ENCODE results near the gene HNRNPC. TPM values are rescaled to one million over a fixed set of nuclear protein-coding genes. Genes with fewer than 3 reads are reported as not detected.
A peak's percentile ranks its signal among the peaks of the same experiment; 100 is the strongest.

The HNRNPC gene
- total RNA-seq, 1 donor from 2014 or later, result 669 TPM

- peaks cover 34% of the 10 kb centered on the region for H3K4me1 Mint-ChIP-seq
- peaks cover 42% of the 10 kb centered on the region for H3K36me3 Mint-ChIP-seq
- no peak overlapping the region for H3K4me3 Mint-ChIP-seq
- no peak for TF ChIP-seq CTCF (IDR thresholded peaks at IDR 0.05; ENCODE audit: unreplicated experiment)
- no peaks in the 10 kb centered on the region for H3K9me3 Mint-ChIP-seq
- DNase-seq (ENCODE audit: low spot score in 2 of 2, unreplicated experiment in 2 of 2), result no peak
- peak overlapping the region; percentile 82 for H3K27ac Mint-ChIP-seq
- H3K27me3 Mint-ChIP-seq (ENCODE audit: low read depth), result no peaks in the 10 kb centered on the region
These were observed 13.7 kb downstream of the HNRNPC start for GRCh38 chr14:21255385-21256101.

GRCh38 chr14:21252149-21252548 is 17.1 kb downstream of the HNRNPC start:
- no peak overlapping the region for H3K27ac Mint-ChIP-seq

GRCh38 chr14:21251215-21251614 is 18.0 kb downstream of the HNRNPC start:
- Mint-ChIP-seq H3K4me3 (no peak overlapping the region), H3K27ac (no peak overlapping the region), H3K36me3 (peaks cover 45% of the 10 kb centered on the region), H3K27me3 (ENCODE audit: low read depth) (no peaks in the 10 kb centered on the region), H3K9me3 (no peaks in the 10 kb centered on the region), H3K4me1 (peaks cover 21% of the 10 kb centered on the region)
- no peak for TF ChIP-seq CTCF (IDR thresholded peaks at IDR 0.05; ENCODE audit: unreplicated experiment)
- no peak for DNase-seq (ENCODE audit: low spot score in 2 of 2, unreplicated experiment in 2 of 2)

More at GRCh38 chr14:21252149-21252548, 17.1 kb downstream of the HNRNPC start:
- H3K4me1 Mint-ChIP-seq, result peaks cover 18% of the 10 kb centered on the region
- H3K27me3 Mint-ChIP-seq (ENCODE audit: low read depth), result no peaks in the 10 kb centered on the region
- no peak for DNase-seq (ENCODE audit: low spot score in 2 of 2, unreplicated experiment in 2 of 2)
- H3K9me3 Mint-ChIP-seq, result no peaks in the 10 kb centered on the region
- TF ChIP-seq CTCF (IDR thresholded peaks at IDR 0.05; ENCODE audit: unreplicated experiment), result no peak
- H3K36me3 Mint-ChIP-seq, result peaks cover 46% of the 10 kb centered on the region
- no peak overlapping the region for H3K4me3 Mint-ChIP-seq

- H3K4me3 Mint-ChIP-seq, result no peak overlapping the region
- peaks cover 13% of the 10 kb centered on the region for H3K4me1 Mint-ChIP-seq
- no peak for TF ChIP-seq CTCF (IDR thresholded peaks at IDR 0.05; ENCODE audit: unreplicated experiment)
- peaks cover 48% of the 10 kb centered on the region for H3K36me3 Mint-ChIP-seq
- no peaks in the 10 kb centered on the region for H3K9me3 Mint-ChIP-seq
- H3K27me3 Mint-ChIP-seq (ENCODE audit: low read depth), result no peaks in the 10 kb centered on the region
- H3K27ac Mint-ChIP-seq, result peak overlapping the region; percentile 25
- no peak for DNase-seq (ENCODE audit: low spot score in 2 of 2, unreplicated experiment in 2 of 2)
These were observed 20.4 kb downstream of the HNRNPC start for GRCh38 chr14:21248739-21249411.

- Mint-ChIP-seq H3K27me3 (ENCODE audit: low read depth) (no peaks in the 10 kb centered on the region), H3K9me3 (no peaks in the 10 kb centered on the region), H3K27ac (peak overlapping the region; percentile 32), H3K4me3 (no peak overlapping the region), H3K36me3 (peaks cover 48% of the 10 kb centered on the region), H3K4me1 (peaks cover 13% of the 10 kb centered on the region)
- DNase-seq (ENCODE audit: low spot score in 2 of 2, unreplicated experiment in 2 of 2), result no peak
- TF ChIP-seq CTCF (IDR thresholded peaks at IDR 0.05; ENCODE audit: unreplicated experiment), result no peak
These were observed 20.9 kb downstream of the HNRNPC start for GRCh38 chr14:21248338-21248737.
